Activated CD4-positive, alpha-beta T cell treated with anti-CD3 and anti-CD28 coated beads, Interleukin-2, amount 50 U/mL, for 4 hours (primary cell): ENCODE data around the gene PLK5.

Experiments
- DNase-seq, 2 experiments: peaks; one replicate each; pipeline ENCODE4 v3.0.0-alpha.2; 2020

Gene PLK5

DNA sequence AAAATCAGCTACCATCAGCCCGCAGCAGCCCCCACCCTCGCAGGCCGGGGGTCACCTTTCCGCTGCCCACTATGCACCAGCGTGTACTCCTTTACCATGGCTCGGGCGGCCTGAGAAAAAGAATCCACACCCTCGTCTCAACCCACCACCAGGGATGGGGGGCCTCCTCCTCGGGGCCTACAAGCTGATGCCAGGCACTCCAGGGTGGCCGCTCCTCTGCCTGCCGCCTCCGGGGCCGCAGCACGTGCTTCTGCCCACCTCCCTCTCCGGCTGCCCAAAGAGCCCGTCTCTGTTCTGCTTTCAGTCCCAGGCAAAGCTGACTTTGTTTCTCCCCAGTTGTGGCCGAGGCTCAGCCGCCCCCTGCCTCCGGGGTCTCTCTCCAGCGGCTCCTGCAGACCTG, 55.3 kb downstream of the PLK5 start:
- no peak for DNase-seq

DNA sequence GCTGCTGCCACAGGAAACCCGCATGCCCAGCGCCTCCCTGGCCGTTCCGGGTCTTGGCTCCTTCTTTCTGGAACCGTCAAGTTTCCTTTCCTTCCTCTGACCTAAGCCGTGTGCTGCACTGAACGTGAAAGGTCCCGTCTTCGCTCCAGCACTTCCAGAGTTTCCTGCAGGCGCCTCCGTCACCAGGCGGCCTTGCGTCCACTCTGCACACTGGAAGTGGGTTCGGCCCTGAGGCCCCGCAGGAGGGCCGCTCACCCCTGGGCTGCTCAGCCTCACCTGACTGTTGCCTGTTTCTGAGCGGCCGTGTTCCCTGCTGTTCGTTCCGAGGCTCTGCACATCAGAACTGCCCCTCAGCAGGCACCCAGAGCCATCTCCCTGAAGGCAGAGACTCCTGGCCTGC, 56.5 kb downstream of the PLK5 start:
- no peak for DNase-seq

DNA sequence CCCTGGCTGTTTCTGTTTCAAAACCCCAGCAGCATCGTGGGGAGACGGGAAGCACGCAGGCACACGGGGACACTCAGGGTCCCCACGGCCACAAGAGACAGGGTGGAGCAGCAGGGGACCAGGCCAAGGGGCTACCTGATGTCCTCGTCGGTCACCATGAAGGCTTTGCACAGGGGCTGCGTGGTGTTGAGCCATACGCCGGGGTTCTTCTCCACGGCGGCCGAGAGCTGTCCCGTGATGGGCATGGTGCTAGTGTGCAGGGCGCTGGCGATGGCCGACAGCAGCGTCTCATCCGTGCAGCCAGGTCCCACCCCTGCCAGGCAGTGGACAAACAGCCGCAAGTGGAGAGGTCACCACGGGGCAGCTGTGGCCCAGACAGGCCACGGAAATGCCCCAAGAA, 57.1 kb downstream of the PLK5 start:
- no peak for DNase-seq

DNA sequence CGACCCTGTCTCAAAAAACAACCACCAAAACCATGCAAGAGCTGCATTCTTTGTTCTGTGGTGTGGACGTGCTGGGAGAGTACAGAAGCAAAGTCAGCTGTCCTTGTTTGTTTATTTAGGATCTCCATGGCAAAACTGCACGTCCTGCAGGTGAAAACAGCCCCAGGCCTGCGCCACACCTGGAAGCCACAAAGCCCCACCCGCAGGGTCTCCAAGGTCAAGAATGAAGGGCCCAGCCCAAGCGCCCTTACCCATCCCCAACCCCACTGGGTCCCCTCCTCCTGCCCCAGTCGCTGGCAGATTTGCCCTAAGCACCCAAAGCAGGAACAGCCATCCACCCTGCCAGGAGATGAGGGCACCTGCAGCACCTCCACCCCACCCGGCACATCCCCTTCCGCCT, 58.3 kb downstream of the PLK5 start:
- no peak for DNase-seq

DNA sequence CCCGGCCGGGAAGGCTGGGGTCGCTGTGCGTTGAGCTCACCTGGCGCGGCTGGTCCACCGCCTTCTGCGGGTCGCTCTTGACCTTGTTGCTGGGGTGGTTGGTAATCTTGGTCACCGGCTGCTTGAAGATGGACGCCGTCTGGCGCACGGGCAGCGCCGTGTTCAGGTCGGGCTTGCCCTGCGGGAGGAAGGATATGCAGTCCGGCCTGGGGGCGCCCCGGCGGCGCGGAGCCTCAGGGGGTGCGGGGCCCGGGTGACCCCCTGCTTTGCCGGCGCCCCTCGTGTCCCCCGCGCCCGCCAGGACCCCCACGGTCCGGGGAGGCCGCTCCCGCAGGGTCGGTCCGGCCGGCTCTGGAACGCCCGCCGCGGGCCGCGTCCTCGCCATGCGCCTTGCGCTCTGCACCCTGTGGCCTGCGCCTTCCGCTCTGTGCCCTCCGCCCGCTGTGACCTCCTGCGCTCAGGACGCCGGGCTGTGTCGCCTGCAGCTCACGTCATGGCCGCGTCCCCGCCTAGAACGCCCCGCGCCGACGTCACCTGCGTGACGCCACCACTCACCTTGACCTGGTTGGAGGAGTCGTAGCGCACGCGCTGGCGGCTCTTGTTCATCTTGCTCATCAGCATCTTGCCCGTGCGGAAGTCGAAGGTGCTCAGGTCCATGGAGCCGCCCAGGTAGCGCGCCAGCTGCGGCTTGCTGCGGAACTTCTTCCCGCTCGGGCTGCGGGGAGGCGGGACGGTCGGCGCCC, 60.8 kb downstream of the PLK5 start:
- DNase-seq: no peak

DNA sequence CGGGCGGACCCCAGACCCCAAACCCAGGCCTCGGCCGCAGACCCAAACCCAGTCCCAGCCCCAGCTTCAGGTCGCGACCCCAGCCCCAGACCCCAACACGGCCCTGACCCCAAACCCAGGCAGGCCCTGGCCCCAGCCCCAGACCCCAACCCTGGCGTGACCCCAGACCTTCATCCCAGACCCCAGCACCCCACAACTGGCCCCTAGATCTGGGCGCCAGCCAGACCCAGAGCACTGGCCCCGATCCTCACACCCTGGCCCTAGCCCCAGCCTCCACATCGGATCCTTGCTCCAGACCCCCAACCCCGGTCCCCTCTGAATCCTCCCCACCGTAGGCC, 61.3 kb downstream of the PLK5 start:
- no peak for DNase-seq
